ENCODE data around the gene IGFBP5. TPM values are rescaled to one million over a fixed set of nuclear protein-coding genes. Genes with fewer than 3 reads are reported as not detected.

The IGFBP5 gene
- total and polyA plus RNA-seq, 2 of the 8 experiments (the other 6 are each of a cell fraction or from before 2014, with no cell fraction given), result 2.2 to 2.5 TPM

GRCh38 chr2:216624251-216624650 is 71.1 kb downstream of the IGFBP5 start (continued):
- TF ChIP-seq CTCF (IDR thresholded peaks at IDR 0.05; ENCODE audit: control extremely low read depth in 1 of 3, insufficient read depth in 1 of 3, low read depth in 1 of 3, low read length in 3 of 3), result no peak
- TF ChIP-seq SP1 (IDR thresholded peaks at IDR 0.05; ENCODE audit: low read depth, low read length), result no peak
- TF ChIP-seq BRCA1 (IDR thresholded peaks at IDR 0.05; ENCODE audit: low read depth, low read length), result no peak
- no peak for TF ChIP-seq CTBP2 (IDR thresholded peaks at IDR 0.05; ENCODE audit: borderline replicate concordance, insufficient read depth, insufficient read length, low read length)
- no peak for TF ChIP-seq KDM1A (IDR thresholded peaks at IDR 0.05; ENCODE audit: borderline replicate concordance, low read length)
- no peak for TF ChIP-seq SIX5 (IDR thresholded peaks at IDR 0.05; ENCODE audit: low read depth, low read length)
- TF ChIP-seq TBP (IDR thresholded peaks at IDR 0.05; ENCODE audit: low read depth, low read length), result no peak

Data from H1 (cell line).